ENCODE data around the gene SPSB2.

The SPSB2 gene

GRCh38 chr12:6829536-6830220 lies 43.4 kb downstream of the SPSB2 start:
- no peak for TF ChIP-seq ZNF274 (IDR thresholded peaks at IDR 0.05; ENCODE audit: low read depth, low read length)
- H3K4me3 ChIP-seq (ENCODE audit: low read length) = no peak overlapping the region

GRCh38 chr12:6828781-6829535 lies 44.1 kb downstream of the SPSB2 start:
- TF ChIP-seq ZNF274 (IDR thresholded peaks at IDR 0.05; ENCODE audit: low read depth, low read length) = no peak
- peak overlapping the region; percentile 44 for H3K4me3 ChIP-seq (ENCODE audit: low read length)

- H3K4me3 ChIP-seq (ENCODE audit: low read length) = peak within 1 kb of the TSS; percentile 44
- no peak for TF ChIP-seq ZNF274 (IDR thresholded peaks at IDR 0.05; ENCODE audit: low read depth, low read length)
Measured at GRCh38 chr12:6827982-6828780, 44.9 kb downstream of the SPSB2 start, which contains the start of gene P3H3. Gene P3H3 (plus strand): TSS chr12:6828407. CDS start chr12:6828441, 34 bp downstream.

- TF ChIP-seq ZNF274 (IDR thresholded peaks at IDR 0.05; ENCODE audit: low read depth, low read length) = no peak
- no peak overlapping the region for H3K4me3 ChIP-seq (ENCODE audit: low read length)
Measured at GRCh38 chr12:6827437-6827911, 45.6 kb downstream of the SPSB2 start.

- no peak for TF ChIP-seq ZNF274 (IDR thresholded peaks at IDR 0.05; ENCODE audit: low read depth, low read length)
- no peak overlapping the region for H3K4me3 ChIP-seq (ENCODE audit: low read length)
Measured at GRCh38 chr12:6826734-6827436, 46.2 kb downstream of the SPSB2 start.

GRCh38 chr12:6826125-6826733 lies 46.9 kb downstream of the SPSB2 start:
- no peak for TF ChIP-seq ZNF274 (IDR thresholded peaks at IDR 0.05; ENCODE audit: low read depth, low read length)
- H3K4me3 ChIP-seq (ENCODE audit: low read length) = no peak overlapping the region

GRCh38 chr12:6825398-6826124 lies 47.5 kb downstream of the SPSB2 start:
- no peak for TF ChIP-seq ZNF274 (IDR thresholded peaks at IDR 0.05; ENCODE audit: low read depth, low read length)
- H3K4me3 ChIP-seq (ENCODE audit: low read length) = no peak overlapping the region

GRCh38 chr12:6824901-6825381 lies 48.2 kb downstream of the SPSB2 start:
- no peak overlapping the region for H3K4me3 ChIP-seq (ENCODE audit: low read length)
- TF ChIP-seq ZNF274 (IDR thresholded peaks at IDR 0.05; ENCODE audit: low read depth, low read length) = no peak

GRCh38 chr12:6824085-6824775 lies 48.9 kb downstream of the SPSB2 start:
- TF ChIP-seq ZNF274 (IDR thresholded peaks at IDR 0.05; ENCODE audit: low read depth, low read length) = no peak

GRCh38 chr12:6823182-6824084 lies 49.7 kb downstream of the SPSB2 start:
- TF ChIP-seq ZNF274 (IDR thresholded peaks at IDR 0.05; ENCODE audit: low read depth, low read length) = no peak
- H3K4me3 ChIP-seq (ENCODE audit: low read length) = no peak overlapping the region

More at GRCh38 chr12:6824085-6824775, 48.9 kb downstream of the SPSB2 start:
- H3K4me3 ChIP-seq (ENCODE audit: low read length) = no peak overlapping the region

Data from GM08714 (cell line).